Common myeloid progenitor, CD34-positive (primary cell): ENCODE measurements around the gene PLXDC1.
"Not testable (repeated sequence)": the region's sequence is repeated elsewhere in the genome, so short reads cannot be mapped to it uniquely, and the experiment has no call there.

Experiments used
- CTCF ChIA-PET: fragments of 350-600 bp; sonication (Branson Sonifier 250); formaldehyde crosslinking; loops from one replicate; lab custom pipeline; 2021; ENCODE audit warnings: antibody characterized with exemption; lab: Charles Lee
- POLR2A ChIA-PET: fragments of 350-600 bp; sonication (Branson Sonifier 250); formaldehyde crosslinking; loops from one replicate; lab custom pipeline; 2021; ENCODE audit warnings: antibody characterized with exemption; lab: Charles Lee
- DNase-seq, 3 donors: peaks; one replicate each; pipeline versions ENCODE4 v3.0.0 to v3.0.0-alpha.2; 2013
- H3K27ac ChIP-seq, 2 experiments: 1 replicate in 1 of 2; 2 replicates in 1 of 2; pipeline ENCODE4 v1.7.0; 2013; ENCODE audit warnings: inconsistent platforms in 2 of 2, low read length in 2 of 2, mild to moderate bottlenecking in 2 of 2, low read depth in 1 of 2, moderate library complexity in 1 of 2; ENCODE audit not compliant: severe bottlenecking in 2 of 2, insufficient read depth in 1 of 2, poor library complexity in 1 of 2
- H3K27me3 ChIP-seq, 5 experiments: replicated peaks in 2 of 5; 1 replicate in 3 of 5; 2 replicates in 2 of 5; pipeline versions ENCODE4 v1.6.1 to v1.7.0; 2013; ENCODE audit warnings: low read length in 4 of 5, mild to moderate bottlenecking in 2 of 5, moderate library complexity in 2 of 5, inconsistent platforms in 1 of 5; ENCODE audit not compliant: insufficient read depth in 5 of 5, control insufficient read depth in 4 of 5
- H3K36me3 ChIP-seq, 4 experiments: 1 replicate in 2 of 4; 2 replicates in 2 of 4; pipeline versions ENCODE4 v1.6.1 to v1.7.0; 2013; ENCODE audit warnings: low read length in 3 of 4, control low read depth in 1 of 4, mild to moderate bottlenecking in 1 of 4; ENCODE audit not compliant: control insufficient read depth in 4 of 4, insufficient read depth in 4 of 4
- H3K4me1 ChIP-seq, 4 experiments: 1 replicate in 3 of 4; 2 replicates in 1 of 4; pipeline versions ENCODE4 v1.6.1 to v1.7.1; 2013; ENCODE audit warnings: low read length in 3 of 4, mild to moderate bottlenecking in 3 of 4, control low read depth in 1 of 4, inconsistent platforms in 1 of 4, moderate library complexity in 1 of 4; ENCODE audit not compliant: control insufficient read depth in 4 of 4, insufficient read depth in 4 of 4; ENCODE audit errors: control extremely low read depth in 1 of 4
- H3K4me3 ChIP-seq, 7 experiments: 1 replicate in 4 of 7; 2 replicates in 3 of 7; pipeline versions ENCODE4 v1.5.1 to v1.7.0; 2013; ENCODE audit warnings: mild to moderate bottlenecking in 7 of 7, low read length in 6 of 7, moderate library complexity in 6 of 7, inconsistent platforms in 2 of 7, low read depth in 2 of 7, control low read depth in 1 of 7; ENCODE audit not compliant: insufficient read depth in 4 of 7, control insufficient read depth in 1 of 7; ENCODE audit errors: extremely low read depth in 1 of 7
- H3K9me3 ChIP-seq, 5 experiments: 1 replicate in 4 of 5; 2 replicates in 1 of 5; pipeline versions ENCODE4 v1.6.1 to v1.7.1; 2013; ENCODE audit warnings: low read length in 4 of 5, mild to moderate bottlenecking in 2 of 5, inconsistent platforms in 1 of 5, low read depth in 1 of 5, moderate library complexity in 1 of 5; ENCODE audit not compliant: control insufficient read depth in 4 of 5, insufficient read depth in 2 of 5; ENCODE audit errors: control extremely low read depth in 1 of 5
- WGBS: methylation state at CpG from one replicate; pipeline ENCODE4 v1.1.5; 2013; ENCODE audit not compliant: insufficient coverage; 5-methylcytosine and 5-hydroxymethylcytosine counted together

PLXDC1 gene

GRCh38 chr17:39062846-39063680, 88.4 kb downstream of the PLXDC1 start:
- ChIA-PET CTCF (interaction anchor here (1.0 to 2.3 kb wide), 3 partner anchors 11 to 90 kb away, joined by 3 to 12 read pairs (median 4); no protein-coding TSS in a partner anchor), POLR2A (no interaction called here)
- DNase-seq = no peak
- Histone ChIP-seq H3K4me3 (no peak overlapping the region), H3K27ac (no peak overlapping the region), H3K9me3 (no peaks in the 10 kb centered on the region), H3K4me1 (peaks cover 0 to 10% (median 3%) of the 10 kb centered on the region in 4 experiments), H3K27me3 (peaks cover 0 to 10% (median 0%) of the 10 kb centered on the region in 5 experiments), H3K36me3 (no peaks in the 10 kb centered on the region)
- 84% methylated on average over 6 of the region's 8 CpGs for WGBS

GRCh38 chr17:39058524-39058923, 92.9 kb downstream of the PLXDC1 start:
- Histone ChIP-seq H3K4me1 (peaks cover 0 to 6% (median 5%) of the 10 kb centered on the region in 4 experiments), H3K9me3 (no peaks in the 10 kb centered on the region), H3K27me3 (peaks cover 0 to 9% (median 0%) of the 10 kb centered on the region in 5 experiments), H3K36me3 (no peaks in the 10 kb centered on the region), H3K4me3 (no peak overlapping the region), H3K27ac (no peak overlapping the region)
- no peak for DNase-seq
- CTCF ChIA-PET = interaction anchor here (1.2 kb wide), 1 partner anchor 10 kb away, joined by 4 read pairs; no protein-coding TSS in a partner anchor
- POLR2A ChIA-PET = no interaction called here
- whole genome bisulfite sequencing = 100% methylated on average over 1 of the region's 5 CpGs

DNA sequence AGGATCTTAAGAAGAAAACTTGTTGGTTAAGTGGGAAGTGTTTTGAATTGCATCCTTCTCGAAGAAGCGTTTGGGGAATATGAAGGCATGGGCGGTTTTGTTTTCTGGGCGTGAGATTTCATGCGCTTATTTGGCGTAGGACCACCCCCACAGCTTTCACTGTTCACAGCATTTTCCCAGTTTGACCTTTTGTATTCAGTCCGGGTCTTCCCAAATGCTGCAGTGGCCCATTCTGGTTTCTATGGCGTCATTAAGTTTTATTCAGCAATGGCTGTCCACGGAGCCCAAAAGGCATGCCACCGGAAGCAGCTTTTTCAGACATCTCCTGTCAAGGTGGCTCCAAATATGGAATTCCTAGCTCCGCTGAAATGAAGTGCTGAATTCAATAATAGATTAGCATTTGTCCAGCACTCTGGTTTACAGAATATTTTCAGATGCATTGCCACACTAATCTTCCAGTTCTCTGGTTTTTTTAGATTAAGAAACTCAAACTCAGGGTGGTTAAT, 93.7 kb downstream of the PLXDC1 start:
- H3K4me1 ChIP-seq = peaks cover 0 to 6% (median 5%) of the 10 kb centered on the region in 4 experiments
- DNase-seq = no peak
- no peaks in the 10 kb centered on the region for H3K9me3 ChIP-seq
- H3K27ac ChIP-seq = no peak overlapping the region
- peak overlapping the region in 1 of 7 experiments; percentile 80 for H3K4me3 ChIP-seq
- WGBS = 87% methylated on average over 10 of the region's 11 CpGs
- peaks cover 0 to 10% (median 2%) of the 10 kb centered on the region in 5 experiments for H3K27me3 ChIP-seq
- ChIA-PET CTCF (interaction anchor here (0.8 to 1.2 kb wide), 2 partner anchors 11 kb away, joined by 3 to 4 read pairs; no protein-coding TSS in a partner anchor), POLR2A (interaction anchor here (0.7 kb wide), 1 partner anchor 115 kb away, joined by 3 read pairs; no protein-coding TSS in a partner anchor)
- H3K36me3 ChIP-seq = no peaks in the 10 kb centered on the region

GRCh38 chr17:39054111-39054645, 97.3 kb downstream of the PLXDC1 start:
- CTCF ChIA-PET = interaction anchor here (1.2 kb wide), 1 partner anchor 10 kb away, joined by 4 read pairs; no protein-coding TSS in a partner anchor

GRCh38 chr17:39052423-39052822, 99.0 kb downstream of the PLXDC1 start:
- H3K36me3 ChIP-seq, H3K27ac ChIP-seq, CTCF ChIA-PET, H3K27me3 ChIP-seq, DNase-seq, H3K4me3 ChIP-seq, POLR2A ChIA-PET, H3K4me1 ChIP-seq: not testable (repeated sequence)
- 100% methylated on average over 1 of the region's 3 CpGs for WGBS
- peaks cover 0 to 12% (median 9%) of the 10 kb centered on the region in 5 experiments for H3K9me3 ChIP-seq

More at GRCh38 chr17:39054111-39054645, 97.3 kb downstream of the PLXDC1 start:
- DNase-seq = no peak
- peaks cover 0 to 6% (median 5%) of the 10 kb centered on the region in 4 experiments for H3K4me1 ChIP-seq
- no peak overlapping the region for H3K4me3 ChIP-seq
- H3K36me3 ChIP-seq = no peaks in the 10 kb centered on the region
- H3K27ac ChIP-seq = no peak overlapping the region
- POLR2A ChIA-PET = interaction anchor here (0.9 kb wide), 1 partner anchor 24 kb away, joined by 3 read pairs; no protein-coding TSS in a partner anchor
- peaks cover 0 to 5% (median 2%) of the 10 kb centered on the region in 5 experiments for H3K27me3 ChIP-seq
- H3K9me3 ChIP-seq = peaks cover 0 to 3% (median 0%) of the 10 kb centered on the region in 5 experiments
- WGBS = no CpG with 5 or more reads among the region's 2 CpGs

DNA sequence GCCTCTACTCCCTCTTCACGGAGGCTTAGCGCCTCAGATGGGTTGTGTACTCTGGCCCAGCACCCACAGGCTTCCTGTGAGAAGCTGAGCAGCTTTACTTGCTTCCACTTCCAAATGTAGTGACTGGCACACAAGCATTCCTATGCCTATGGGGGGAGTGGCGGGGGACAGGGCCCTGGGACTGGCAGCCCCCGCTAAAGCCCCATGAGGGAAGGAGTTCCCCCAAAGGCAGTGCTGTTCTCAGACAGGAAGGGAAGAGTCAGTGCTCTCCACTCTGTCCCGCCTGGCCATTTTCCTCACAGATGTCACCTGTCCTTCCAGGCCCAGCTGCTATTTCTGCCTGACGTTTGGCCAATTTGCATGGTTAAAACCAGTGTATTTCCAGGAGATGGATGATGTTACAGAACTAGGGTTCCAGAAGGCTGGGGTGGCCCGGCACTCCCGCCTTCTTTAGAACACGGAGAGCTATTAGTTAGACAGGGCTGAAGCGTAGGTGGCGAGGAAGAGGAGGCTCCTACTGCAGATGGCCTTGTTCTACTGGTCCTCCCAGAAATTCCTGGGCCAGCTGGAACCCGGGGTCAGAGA, 100.3 kb downstream of the PLXDC1 start:
- H3K36me3 ChIP-seq = no peaks in the 10 kb centered on the region
- peaks cover 0 to 4% (median 2%) of the 10 kb centered on the region in 5 experiments for H3K27me3 ChIP-seq
- WGBS = 90% methylated on average over 5 of the region's 12 CpGs
- ChIA-PET POLR2A (no interaction called here), CTCF (no interaction called here)
- peaks cover 0 to 22% (median 20%) of the 10 kb centered on the region in 5 experiments for H3K9me3 ChIP-seq
- H3K27ac ChIP-seq = no peak overlapping the region
- no peak for DNase-seq
- no peaks in the 10 kb centered on the region for H3K4me1 ChIP-seq
- H3K4me3 ChIP-seq = no peak overlapping the region
